Measurements from ENCODE around the gene PTGDR.

PTGDR gene

DNA sequence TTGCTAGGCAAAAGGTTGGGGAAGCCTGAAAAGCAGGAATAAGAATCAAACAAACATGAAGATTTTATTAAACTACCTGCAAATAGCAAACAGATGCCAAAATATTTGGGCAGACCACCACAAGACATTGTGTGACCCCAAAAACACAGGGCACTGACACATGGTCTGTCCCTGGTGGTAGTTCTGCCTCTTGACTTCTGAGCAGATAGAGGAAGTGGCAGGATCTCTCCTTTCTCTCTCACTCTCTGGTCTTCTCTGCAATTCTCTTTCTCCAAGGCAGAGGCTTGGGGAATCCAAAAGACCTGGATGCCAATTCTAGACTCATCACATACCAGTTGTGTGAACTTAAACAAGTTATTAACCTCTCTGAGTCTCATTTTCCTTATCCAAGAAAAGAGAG lies 4.3 kb upstream of the PTGDR start:
- no peak for DNase-seq (ENCODE audit: low read depth in 3 of 3, low spot score in 1 of 3)

DNA sequence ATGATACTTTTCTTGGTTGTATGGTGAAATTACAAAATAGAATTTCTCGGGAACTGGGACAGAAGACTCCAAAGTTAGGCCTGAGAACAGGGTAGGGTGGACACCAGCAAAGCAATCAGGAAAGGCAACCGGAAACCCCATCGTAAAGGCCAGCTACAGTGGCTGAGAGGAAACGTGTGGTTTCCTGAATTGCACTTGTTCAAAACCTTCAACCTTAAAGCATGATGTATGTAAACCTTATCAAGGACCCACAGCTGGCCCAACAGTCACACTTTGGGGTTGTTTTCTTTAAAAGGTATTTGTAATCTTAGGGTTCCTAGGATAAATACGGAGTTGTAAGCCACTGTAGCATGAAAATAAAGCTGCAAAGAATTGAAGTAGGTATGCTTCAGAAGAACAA lies 2.2 kb upstream of the PTGDR start:
- DNase-seq (ENCODE audit: low read depth in 3 of 3, low spot score in 1 of 3): no peak

DNA sequence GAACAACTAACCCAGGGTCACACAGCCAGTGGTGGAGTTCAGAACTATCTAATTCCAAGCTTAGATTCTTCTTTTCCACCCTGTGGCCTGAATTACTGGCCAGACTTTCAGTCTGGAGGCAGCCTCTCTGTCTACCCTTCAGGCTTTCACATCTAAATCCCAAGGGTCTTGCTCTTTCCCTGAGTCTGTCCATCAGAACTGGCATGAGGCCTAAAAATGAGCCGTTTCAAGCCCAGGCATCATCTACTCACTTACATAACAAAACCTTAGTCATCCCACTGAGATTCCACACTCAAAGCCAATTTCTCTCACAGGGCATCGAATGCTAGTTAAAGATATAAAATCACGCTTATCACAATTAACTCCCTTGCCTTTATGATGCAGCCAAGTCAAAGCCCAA lies 1.3 kb upstream of the PTGDR start:
- no peak for DNase-seq (ENCODE audit: low read depth in 3 of 3, low spot score in 1 of 3)

DNA sequence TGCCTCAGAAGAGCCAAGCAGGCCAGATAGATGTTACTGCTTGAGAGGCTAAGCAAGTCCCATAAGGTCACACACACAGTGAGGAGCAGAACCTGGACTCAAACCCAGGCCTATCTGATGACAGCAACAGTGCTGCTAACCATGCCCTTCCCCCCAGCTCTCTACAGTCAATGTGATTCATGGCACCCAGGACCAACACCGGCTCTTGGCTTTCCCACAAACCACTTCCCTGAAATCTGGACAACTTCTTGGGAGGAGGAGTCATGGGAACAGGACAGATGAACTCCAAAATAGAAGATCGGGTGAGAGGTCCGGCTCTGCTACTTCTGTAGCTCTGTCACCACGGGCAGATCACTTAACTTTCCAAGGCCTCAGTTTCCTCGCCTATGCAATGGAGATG lies 716 bp upstream of the PTGDR start:
- DNase-seq (ENCODE audit: low read depth in 3 of 3, low spot score in 1 of 3): no peak

DNA sequence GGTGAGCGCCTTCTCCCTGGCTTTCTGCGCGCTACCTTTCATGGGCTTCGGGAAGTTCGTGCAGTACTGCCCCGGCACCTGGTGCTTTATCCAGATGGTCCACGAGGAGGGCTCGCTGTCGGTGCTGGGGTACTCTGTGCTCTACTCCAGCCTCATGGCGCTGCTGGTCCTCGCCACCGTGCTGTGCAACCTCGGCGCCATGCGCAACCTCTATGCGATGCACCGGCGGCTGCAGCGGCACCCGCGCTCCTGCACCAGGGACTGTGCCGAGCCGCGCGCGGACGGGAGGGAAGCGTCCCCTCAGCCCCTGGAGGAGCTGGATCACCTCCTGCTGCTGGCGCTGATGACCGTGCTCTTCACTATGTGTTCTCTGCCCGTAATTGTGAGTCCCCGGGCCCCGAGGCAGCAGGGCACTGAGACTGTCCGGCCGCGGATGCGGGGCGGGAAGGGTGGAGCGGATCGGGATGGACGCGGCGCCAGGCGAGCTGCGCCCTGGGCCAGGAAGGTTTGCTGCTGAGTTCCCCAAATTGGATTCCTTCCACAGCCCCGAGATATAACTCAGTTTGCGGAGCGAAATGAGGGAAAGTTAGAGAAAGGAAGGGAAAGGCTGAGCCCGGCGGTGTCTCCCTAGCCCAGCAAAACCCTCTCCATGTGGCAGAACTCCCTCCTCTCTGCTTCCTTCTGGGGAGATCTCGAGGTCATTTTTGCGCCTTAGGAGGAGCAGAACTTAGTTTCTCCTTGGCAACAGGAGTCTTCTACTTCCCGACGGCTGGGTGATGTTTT lies 972 bp downstream of the PTGDR start:
- DNase-seq (ENCODE audit: low read depth in 3 of 3, low spot score in 1 of 3): no peak

DNA sequence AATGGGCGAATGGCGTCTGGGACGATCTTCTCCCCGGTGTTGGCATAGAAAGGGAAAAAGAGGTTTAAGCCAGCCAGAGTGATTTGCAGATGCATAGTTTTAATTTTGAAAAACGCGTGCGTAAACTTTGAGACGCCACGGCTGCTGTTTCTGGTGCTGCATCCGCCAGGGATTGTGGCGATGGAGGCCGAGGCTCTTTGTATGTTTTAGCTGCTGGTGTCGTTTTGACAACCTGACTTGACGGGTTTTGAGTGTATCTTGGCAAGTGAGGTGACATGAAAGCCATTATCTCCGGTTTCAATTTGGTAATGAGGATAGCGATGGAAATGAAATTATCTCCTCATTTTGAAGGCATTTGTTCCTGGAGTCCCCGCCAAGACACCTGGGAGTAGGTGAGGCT lies 1.6 kb downstream of the PTGDR start:
- DNase-seq (ENCODE audit: low read depth in 3 of 3, low spot score in 1 of 3): no peak

DNA sequence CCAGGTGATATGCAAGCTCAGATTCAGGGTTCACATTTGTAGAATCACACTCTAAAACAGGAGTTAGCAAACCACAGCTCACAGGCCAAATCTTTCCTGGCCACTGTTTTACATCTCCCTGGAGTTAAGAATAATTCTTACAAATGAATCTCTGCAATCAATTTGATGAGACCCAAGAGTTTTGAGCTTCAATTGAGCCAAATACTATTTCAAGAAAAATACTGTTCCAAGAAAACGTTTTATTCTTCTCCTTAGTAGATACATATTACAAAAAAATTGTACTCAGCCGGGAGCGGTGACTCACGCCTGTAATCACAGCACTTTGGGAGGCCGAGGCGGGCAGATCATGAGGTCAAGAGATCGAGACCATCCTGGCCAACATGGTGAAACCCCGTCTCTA lies 2.5 kb downstream of the PTGDR start:
- DNase-seq (ENCODE audit: low read depth in 3 of 3, low spot score in 1 of 3): no peak

DNA sequence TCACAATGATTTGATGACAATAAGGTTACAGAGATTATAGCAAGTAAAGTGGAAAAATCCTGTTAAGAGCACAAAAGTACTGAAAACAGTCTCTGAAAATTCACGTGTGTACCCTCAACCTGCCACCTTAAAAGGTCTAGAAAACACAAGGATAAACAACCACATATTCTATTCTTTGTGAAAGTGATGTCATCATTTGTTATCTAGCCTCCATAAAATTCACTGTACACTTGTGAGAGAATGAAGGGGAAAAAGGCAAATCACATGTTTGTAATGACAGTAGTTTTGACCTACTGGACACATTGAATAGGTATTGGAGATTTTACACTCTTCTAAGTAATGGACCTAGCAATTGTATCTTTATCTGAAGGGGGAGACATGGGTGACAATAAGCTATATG lies 4.0 kb downstream of the PTGDR start:
- no peak for DNase-seq (ENCODE audit: low read depth in 3 of 3, low spot score in 1 of 3)

DNA sequence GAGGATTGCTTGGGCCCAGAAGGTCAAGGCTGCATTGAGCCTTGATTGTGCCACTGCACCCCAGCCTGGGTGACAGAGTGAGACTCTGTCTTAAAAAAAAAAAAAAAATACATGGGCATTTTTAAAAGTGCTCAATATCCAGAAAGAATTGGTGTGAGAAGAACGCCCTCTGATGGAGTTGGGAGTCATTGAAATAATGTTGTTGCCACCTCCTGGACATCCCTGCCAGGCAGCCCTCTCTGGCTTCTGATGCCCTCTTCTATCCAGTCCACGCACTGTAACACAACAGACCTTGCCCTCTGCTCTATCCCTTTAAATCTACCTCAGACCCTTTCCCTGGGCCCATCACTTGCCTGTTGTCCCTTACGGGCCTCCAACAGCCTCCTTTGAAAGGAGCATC lies 4.9 kb downstream of the PTGDR start:
- no peak for DNase-seq (ENCODE audit: low read depth in 3 of 3, low spot score in 1 of 3)

DNA sequence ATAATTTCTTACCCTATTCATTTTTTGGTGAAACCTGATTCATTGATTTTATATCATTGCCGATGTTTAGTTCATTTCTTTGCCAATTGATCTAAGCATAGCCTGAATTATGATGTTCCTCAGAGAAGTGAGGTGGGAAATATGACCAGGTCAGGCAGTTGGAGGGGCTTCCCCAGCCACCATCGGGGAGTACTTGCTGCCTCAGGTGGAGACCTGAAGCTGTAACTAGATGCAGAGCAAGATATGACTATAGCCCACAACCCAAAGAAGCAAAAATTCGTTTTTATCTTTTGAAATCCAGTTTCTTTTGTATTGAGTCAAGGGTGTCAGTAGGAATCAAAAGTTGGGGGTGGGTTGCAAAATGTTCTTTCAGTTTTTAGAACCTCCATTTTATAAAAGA lies 7.9 kb downstream of the PTGDR start:
- no peak for DNase-seq (ENCODE audit: low read depth in 3 of 3, low spot score in 1 of 3)

DNA sequence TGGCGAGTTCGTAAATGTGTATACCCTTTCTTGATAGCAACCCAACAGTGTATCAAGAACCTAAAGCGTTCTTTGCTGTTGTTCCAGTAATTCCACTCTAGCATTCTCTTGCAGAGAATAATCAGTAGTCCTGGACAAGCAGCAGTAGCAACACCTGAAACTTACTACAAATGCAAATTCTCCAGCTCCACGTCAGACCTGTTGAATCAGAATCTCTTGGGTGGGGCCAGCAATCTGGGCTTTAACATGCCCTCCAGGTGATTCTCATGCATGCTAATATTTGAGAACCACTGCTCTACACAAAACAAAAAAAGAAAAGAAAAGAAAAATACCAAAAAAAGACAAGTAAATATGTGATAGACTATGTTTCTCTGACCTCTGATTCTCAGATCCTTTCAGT lies 10.1 kb downstream of the PTGDR start:
- DNase-seq (ENCODE audit: low read depth in 3 of 3, low spot score in 1 of 3): no peak

DNA sequence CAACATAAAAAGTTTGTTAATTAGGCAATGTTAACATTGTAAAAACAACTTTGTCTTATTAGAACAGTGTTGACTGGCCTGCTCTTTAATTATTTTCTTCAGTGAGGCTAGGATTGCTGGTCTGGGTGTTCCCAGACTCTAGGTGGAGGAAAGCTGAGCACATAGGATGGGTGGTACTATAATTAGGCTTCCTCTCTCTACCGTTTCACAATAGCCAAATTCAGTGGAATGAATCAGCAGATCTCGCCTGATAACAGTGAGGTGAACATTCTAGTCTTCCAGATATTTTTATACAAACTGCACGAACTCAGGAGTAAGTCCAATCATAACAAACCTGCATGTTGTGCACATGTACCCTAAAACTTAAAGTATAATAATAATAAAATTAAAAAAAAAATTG lies 11.9 kb downstream of the PTGDR start:
- no peak for DNase-seq (ENCODE audit: low read depth in 3 of 3, low spot score in 1 of 3)

DNA sequence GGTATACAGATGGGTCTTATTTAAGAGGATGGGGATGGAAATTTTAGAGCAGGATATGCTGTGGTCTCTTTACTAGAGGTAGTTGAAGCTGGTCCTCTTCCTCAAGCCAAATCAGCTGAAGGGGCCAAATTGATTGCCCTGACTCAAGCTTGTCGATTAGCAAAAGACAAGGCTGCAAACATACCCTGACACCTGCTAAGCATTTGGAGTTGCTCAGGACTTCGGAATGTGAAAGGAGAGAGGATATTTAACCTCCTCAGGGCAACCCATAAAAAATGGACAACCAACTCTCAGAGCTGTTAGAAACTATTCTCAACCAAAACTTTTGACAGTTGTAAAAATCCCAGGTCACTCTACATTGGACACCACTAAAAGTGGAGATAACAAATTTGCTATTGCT lies 15.6 kb downstream of the PTGDR start:
- DNase-seq (ENCODE audit: low read depth in 3 of 3, low spot score in 1 of 3): no peak

DNA sequence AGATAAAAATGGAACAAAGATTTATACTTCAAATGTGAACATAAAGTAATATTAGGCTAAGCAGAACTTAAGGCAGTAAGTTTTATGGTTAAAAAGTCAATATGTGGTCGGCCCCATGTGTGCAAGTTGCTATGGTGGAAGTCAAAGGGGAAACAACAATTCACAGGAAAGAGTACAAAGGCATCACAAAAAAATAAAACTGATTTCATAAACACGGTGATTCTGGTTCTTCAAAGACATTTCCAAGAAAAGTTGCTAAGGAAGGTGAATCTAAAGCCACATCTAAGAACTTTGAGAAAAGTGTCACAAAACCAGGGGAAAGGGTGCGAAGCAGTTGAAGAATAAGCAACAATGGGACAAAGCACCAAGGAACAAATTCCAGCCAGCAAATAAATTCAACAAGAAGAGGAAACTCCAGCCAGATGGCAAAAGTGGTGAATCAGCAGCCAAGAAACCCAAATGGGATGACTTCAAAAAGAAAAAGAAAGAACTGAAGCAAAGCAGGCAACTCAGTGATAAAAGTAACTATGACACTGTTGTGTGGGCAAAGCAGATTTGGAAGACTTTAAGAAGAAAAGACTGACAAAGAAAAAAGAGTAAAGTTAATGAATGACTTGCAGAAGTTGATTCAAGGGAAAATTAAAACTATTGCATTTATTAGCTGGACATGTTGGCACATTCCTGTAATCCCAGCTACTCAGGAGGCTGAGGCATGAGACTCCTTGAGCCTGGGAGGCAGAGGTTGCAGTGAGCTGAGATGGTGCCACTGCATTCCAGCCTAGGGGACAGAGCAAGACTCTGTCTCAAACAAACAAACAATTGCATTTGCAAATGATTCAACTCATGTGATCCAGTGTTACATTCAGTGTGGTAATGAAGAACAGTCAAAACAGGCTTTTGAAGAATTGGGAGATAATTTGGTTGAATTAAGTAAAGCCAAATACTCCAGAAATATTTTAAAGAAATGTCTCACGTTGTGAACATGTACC lies 19.5 kb downstream of the PTGDR start:
- DNase-seq (ENCODE audit: low read depth in 3 of 3, low spot score in 1 of 3): no peak

DNA sequence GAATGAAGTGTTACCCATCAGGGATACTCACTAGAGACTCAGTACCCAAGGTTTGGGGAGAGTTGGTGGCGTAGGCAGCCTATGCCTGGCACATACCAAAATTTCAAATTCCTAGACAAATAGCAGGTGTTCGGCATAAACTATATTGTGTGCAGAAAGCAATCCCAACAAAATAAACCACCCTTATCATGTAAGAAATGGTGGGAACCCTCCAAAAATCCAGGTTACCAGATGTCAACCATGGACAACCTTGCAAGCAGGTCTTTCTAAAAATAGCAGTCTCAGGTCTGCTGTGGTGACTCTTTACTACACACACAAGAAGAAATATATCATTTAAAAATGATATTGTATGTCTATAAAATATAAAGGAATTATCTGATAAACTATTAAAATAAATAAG lies 28.9 kb downstream of the PTGDR start:
- DNase-seq (ENCODE audit: low read depth in 3 of 3, low spot score in 1 of 3): no peak

DNA sequence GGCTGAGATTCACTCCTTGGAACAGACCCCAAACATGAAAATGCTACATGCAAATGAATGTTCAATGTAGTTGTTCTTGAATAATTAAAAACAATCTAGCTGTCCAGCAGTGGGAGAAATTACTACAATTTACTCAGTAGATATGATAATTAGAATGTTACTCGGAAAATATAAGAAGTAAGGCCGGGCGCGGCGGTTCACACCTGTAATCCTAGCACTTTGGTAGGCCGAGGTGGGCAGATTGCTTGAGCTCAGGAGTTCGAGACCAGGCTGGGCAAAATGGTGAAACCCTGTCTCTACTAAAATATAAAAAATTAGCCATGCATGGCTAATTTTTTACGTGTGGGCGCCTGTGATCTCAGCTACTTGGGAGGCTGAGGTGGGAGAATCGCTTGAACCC lies 31.3 kb downstream of the PTGDR start:
- DNase-seq (ENCODE audit: low read depth in 3 of 3, low spot score in 1 of 3): no peak

DNA sequence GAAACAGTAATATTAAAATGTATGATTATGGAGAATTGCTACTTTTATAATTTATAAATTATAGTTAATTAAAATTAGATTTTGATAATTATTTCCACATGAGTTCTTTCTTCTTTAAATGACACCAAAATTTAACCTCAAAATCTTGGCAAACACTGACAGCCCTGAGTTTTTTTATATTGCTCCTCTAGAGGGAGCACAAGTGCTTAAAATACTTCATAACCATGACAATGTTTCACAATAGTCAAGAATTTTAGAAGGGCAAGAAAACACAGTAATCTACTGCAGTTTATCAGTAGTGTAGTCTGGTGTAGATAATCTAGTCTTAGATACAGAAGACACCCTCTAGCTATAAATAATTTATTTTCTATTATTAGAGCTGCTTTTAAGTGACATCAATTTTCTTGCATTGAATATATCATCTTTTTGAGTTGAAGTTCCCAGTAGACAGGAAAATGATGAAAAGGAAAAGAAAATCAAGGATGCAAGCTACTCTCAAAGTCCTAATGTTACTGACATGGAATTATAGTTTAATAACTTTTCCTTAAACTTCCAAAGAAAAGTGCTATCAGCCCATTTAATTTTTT lies 32.3 kb downstream of the PTGDR start:
- DNase-seq (ENCODE audit: low read depth in 3 of 3, low spot score in 1 of 3): no peak

DNA sequence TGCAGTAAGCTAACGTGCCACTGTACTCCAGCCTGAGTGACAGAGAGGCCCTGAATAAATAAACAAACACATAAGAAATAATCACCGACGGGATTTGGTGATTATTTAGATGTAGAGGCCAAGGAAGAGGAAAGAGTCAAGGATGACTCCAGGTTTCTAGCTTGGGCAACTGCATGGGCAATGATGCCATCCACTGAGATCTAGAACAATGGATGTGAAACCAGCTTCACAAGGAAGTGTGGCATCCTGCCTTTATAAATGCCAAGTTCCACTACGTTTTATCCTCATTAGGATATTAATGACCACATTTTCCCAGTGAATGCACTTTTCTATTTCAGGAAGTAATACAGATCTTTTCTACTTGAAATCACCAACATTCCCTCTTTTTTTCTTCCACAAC lies 35.7 kb downstream of the PTGDR start:
- DNase-seq (ENCODE audit: low read depth in 3 of 3, low spot score in 1 of 3): no peak

DNA sequence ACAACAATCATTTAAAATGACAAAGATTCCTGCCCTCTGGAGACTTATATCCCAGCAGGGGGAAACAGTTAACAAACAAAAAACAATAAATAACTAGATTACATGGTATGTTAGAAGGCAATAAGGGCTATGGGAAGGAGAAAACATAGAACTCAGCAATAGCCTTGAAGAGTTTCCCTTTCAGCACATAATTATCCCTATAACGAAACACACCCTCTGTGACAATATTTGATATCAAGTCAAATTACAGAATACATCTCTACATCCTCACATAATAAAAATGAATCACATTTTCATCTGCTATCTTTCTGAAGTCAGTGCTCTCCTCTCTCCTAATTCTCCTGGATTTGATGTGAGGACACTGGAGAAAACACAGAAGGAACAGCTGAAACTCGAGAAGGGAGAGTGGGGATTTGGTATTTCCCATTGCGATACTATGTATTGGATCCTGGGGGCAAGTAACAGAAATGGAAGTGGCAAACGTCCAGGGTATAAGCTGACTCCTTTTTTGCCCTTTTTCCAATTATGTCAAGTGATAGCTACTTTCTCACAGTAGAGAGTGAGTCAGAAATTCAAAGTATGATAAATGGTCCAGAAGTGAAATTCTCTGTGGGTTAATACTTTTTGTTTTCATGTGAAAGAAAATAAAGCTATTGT lies 36.9 kb downstream of the PTGDR start:
- no peak for DNase-seq (ENCODE audit: low read depth in 3 of 3, low spot score in 1 of 3)

DNA sequence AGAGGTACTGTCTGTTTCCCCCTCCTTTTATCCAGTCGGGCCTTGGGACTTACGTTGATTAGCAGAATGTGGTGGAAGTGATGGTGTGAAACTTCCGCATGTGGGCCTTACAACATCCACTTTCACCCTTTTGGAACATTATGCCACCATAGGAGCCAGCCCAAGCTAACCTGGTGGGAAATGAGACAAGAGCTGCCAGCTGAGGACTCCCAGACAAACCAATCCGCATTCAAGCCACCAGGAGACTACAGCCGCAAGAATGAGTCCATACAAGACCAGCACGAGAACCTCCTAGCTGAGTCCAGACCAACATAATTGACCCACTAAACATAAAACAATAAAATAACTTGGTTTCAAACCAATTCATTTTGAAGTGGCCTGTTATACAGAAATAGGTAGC lies 37.5 kb downstream of the PTGDR start:
- DNase-seq (ENCODE audit: low read depth in 3 of 3, low spot score in 1 of 3): no peak

DNA sequence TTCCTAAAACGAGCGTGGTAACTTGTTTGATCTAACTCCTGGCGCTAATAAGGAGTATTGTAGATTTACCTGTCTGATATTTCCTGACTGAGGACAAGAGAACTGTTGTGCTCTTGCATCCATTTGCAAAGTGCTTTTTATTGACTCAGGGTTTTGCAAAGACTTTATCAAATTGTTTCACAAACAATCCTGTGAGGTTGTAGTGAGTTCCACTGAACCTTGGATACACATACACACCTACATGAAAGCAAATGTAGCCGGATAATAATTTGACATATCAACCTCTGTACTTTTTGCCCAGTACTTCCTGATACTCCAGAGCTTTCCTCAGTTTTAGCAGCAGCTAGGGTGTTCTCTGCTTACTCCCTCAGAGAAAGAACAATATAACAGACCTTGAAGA lies 39.9 kb downstream of the PTGDR start:
- no peak for DNase-seq (ENCODE audit: low read depth in 3 of 3, low spot score in 1 of 3)

DNA sequence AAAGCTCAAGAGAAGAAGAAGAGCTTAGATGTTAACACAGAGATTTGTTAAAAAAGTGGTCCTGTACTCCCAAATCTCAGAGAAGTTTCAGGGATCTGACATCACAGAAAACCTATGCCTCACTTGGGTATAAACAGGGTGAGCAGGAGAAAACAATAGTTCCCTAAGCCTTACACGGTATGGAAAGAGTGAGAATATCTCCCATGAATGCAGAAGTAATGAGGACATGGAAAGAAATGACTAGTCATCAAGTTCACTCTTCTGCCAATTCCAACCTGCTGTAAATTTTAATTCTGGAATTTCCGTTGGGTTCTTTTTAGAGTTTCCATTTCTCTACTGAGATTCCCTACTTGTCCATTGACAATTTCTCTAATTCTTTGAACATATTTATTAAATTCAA lies 40.4 kb downstream of the PTGDR start:
- DNase-seq (ENCODE audit: low read depth in 3 of 3, low spot score in 1 of 3): no peak

Data from stimulated activated CD4-positive, alpha-beta T cell treated with anti-CD3 and anti-CD28 coated beads, TNF-alpha, amount 100 ng/mL, for 1 hour (primary cell).